HEK293 (cell line): ENCODE results near the gene IQCE.
"Not testable (repeated sequence)": the region's sequence is repeated elsewhere in the genome, so short reads cannot be mapped to it uniquely, and the experiment has no call there.

Experiments used
- CTCF ChIA-PET: fragments of 350-600 bp; formaldehyde crosslinking; extraction: SDS; loops from one replicate; lab custom pipeline; 2021; ENCODE audit warnings: antibody characterized with exemption; lab: Yijun Ruan, JAX
- POLR2A ChIA-PET: fragments of 300-600 bp; formaldehyde crosslinking; extraction: SDS; loops from one replicate; lab custom pipeline; 2020; ENCODE audit warnings: antibody characterized with exemption, inconsistent platforms; lab: Yijun Ruan, JAX
- H3K27ac ChIP-seq: fragments of 200-500 bp; sonication (Bioruptor generic); 2 replicates; pipeline ENCODE4 v1.5.1; 2014; ENCODE audit warnings: low read depth, low read length, control low read depth, inconsistent platforms; ENCODE audit errors: extremely low read depth
- H3K36me3 ChIP-seq, 2 experiments: fragments of 200-500 bp in 1 of 2; sonication (Bioruptor generic) in 1 of 2; 1 replicate in 1 of 2; 2 replicates in 1 of 2; pipeline ENCODE4 v1.5.1; 2014 to 2017; ENCODE audit warnings: inconsistent platforms in 2 of 2, low read length in 2 of 2; ENCODE audit not compliant: control insufficient read depth in 2 of 2, insufficient read depth in 1 of 2
- H3K4me1 ChIP-seq: fragments of 200-500 bp; sonication (Bioruptor generic); 2 replicates; pipeline ENCODE4 v1.5.1; 2014; ENCODE audit warnings: mild to moderate bottlenecking, low read length, inconsistent platforms; ENCODE audit not compliant: control insufficient read depth, insufficient read depth
- H3K4me3 ChIP-seq: 2 replicates; pipeline ENCODE4 v1.5.1; 2011; ENCODE audit warnings: low read depth, mild to moderate bottlenecking, control low read depth, low read length, moderate library complexity
- H3K9me3 ChIP-seq: fragments of 200-500 bp; sonication (Bioruptor generic); 2 replicates; pipeline ENCODE4 v1.5.1; 2014; ENCODE audit warnings: low read depth, low read length, inconsistent platforms; ENCODE audit not compliant: control insufficient read depth, insufficient read depth
- GFI1B ChIP-seq: fragments of 450-650 bp; formaldehyde crosslinking; IDR thresholded peaks from 2 replicates; pipeline ENCODE4 v1.5.1; 2016; ENCODE audit warnings: missing biosample characterization, missing genetic modification characterization
- HOXD13 ChIP-seq: sonication (generic); formaldehyde crosslinking; IDR thresholded peaks from 2 replicates; pipeline ENCODE4 v1.8.0; 2022; ENCODE audit warnings: missing genetic modification reagents, borderline replicate concordance
- OVOL3 ChIP-seq: fragments of 450-650 bp; formaldehyde crosslinking; IDR thresholded peaks from 2 replicates; pipeline ENCODE4 v1.5.1; 2016; ENCODE audit warnings: missing biosample characterization, missing genetic modification characterization
- PRDM4 ChIP-seq: fragments of 450-650 bp; formaldehyde crosslinking; IDR thresholded peaks from 2 replicates; pipeline ENCODE4 v1.5.1; 2017; ENCODE audit warnings: missing biosample characterization, missing genetic modification characterization
- RBAK ChIP-seq: fragments of 450-650 bp; formaldehyde crosslinking; IDR thresholded peaks from 2 replicates; pipeline ENCODE4 v1.5.1; 2016; ENCODE audit warnings: missing biosample characterization, missing genetic modification characterization
- ZBTB20 ChIP-seq: fragments of 450-650 bp; formaldehyde crosslinking; IDR thresholded peaks from 2 replicates; pipeline ENCODE4 v1.5.1; 2016; ENCODE audit warnings: missing biosample characterization, missing genetic modification characterization
- ZBTB6 ChIP-seq: fragments of 450-650 bp; formaldehyde crosslinking; IDR thresholded peaks from 2 replicates; pipeline ENCODE4 v1.5.1; 2017; ENCODE audit warnings: missing biosample characterization, missing genetic modification characterization
- ZNF2 ChIP-seq: fragments of 450-650 bp; formaldehyde crosslinking; IDR thresholded peaks from 2 replicates; pipeline ENCODE4 v1.5.1; 2016; ENCODE audit warnings: missing biosample characterization, missing genetic modification characterization
- ZNF23 ChIP-seq: fragments of 450-650 bp; formaldehyde crosslinking; IDR thresholded peaks from 2 replicates; pipeline ENCODE4 v1.5.1; 2016; ENCODE audit warnings: missing biosample characterization, missing genetic modification characterization, borderline replicate concordance
- ZNF280C ChIP-seq: fragments of 450-650 bp; formaldehyde crosslinking; IDR thresholded peaks from 2 replicates; pipeline ENCODE4 v1.5.1; 2016; ENCODE audit warnings: missing biosample characterization, missing genetic modification characterization
- ZNF426 ChIP-seq: fragments of 450-650 bp; formaldehyde crosslinking; IDR thresholded peaks from 2 replicates; pipeline ENCODE4 v1.5.1; 2017; ENCODE audit warnings: missing biosample characterization, missing genetic modification characterization, mild to moderate bottlenecking, inconsistent platforms, moderate library complexity
- ZNF529 ChIP-seq: fragments of 450-650 bp; formaldehyde crosslinking; IDR thresholded peaks from 2 replicates; pipeline ENCODE4 v1.5.1; 2017; ENCODE audit warnings: missing genetic modification characterization, missing biosample characterization; ENCODE audit not compliant: insufficient replicate concordance
- ZNF549 ChIP-seq: fragments of 450-650 bp; IDR thresholded peaks from 2 replicates; pipeline ENCODE4 v1.5.1; 2018; ENCODE audit warnings: missing biosample characterization, missing genetic modification characterization, mild to moderate bottlenecking, inconsistent platforms, moderate library complexity
- ZNF585B ChIP-seq: fragments of 450-650 bp; formaldehyde crosslinking; IDR thresholded peaks from 2 replicates; pipeline ENCODE4 v1.5.1; 2016; ENCODE audit warnings: missing biosample characterization, missing genetic modification characterization
- ZNF629 ChIP-seq: fragments of 450-650 bp; formaldehyde crosslinking; IDR thresholded peaks from 2 replicates; pipeline ENCODE4 v1.5.1; 2017; ENCODE audit warnings: missing biosample characterization, missing genetic modification characterization
- ZNF654 ChIP-seq: fragments of 450-650 bp; formaldehyde crosslinking; IDR thresholded peaks from 2 replicates; pipeline ENCODE4 v1.5.1; 2016; ENCODE audit warnings: low read depth, missing biosample characterization, missing genetic modification characterization
- ZNF670 ChIP-seq: fragments of 450-650 bp; formaldehyde crosslinking; IDR thresholded peaks from 2 replicates; pipeline ENCODE4 v1.5.1; 2016; ENCODE audit warnings: missing biosample characterization, missing genetic modification characterization, low read depth
- TF ChIP-seq, protein P1 (sequence below): fragments of 450-650 bp; formaldehyde crosslinking; IDR thresholded peaks from 2 replicates; pipeline ENCODE4 v1.5.1; 2016; ENCODE audit warnings: missing biosample characterization, missing genetic modification characterization
- TF ChIP-seq, protein P2 (sequence below): fragments of 450-650 bp; formaldehyde crosslinking; IDR thresholded peaks from 2 replicates; pipeline ENCODE4 v1.5.1; 2016; ENCODE audit warnings: missing biosample characterization, missing genetic modification characterization

IQCE gene

GRCh38 chr7:2587778-2588177 lies 29.0 kb downstream of the IQCE start (continued):
- TF ChIP-seq ZBTB6 (tag by site-specific recombination) (no peak), ZNF426 (no peak), ZNF529 (no peak), PRDM4 (tag by site-specific recombination) (no peak)

GRCh38 chr7:2589341-2589740 lies 30.6 kb downstream of the IQCE start:
- Histone ChIP-seq H3K36me3 (peaks cover 0 to 62% of the 10 kb centered on the region in 2 experiments; a peak in 2 of 3 replicates), H3K9me3 (no peaks in the 10 kb centered on the region), H3K4me1 (no peaks in the 10 kb centered on the region), H3K27ac (no peak overlapping the region), H3K4me3 (no peak overlapping the region)
- ChIA-PET CTCF (interaction anchor here (0.6 kb wide), 1 partner anchor 20 kb away, joined by 4 read pairs; no protein-coding TSS in a partner anchor), POLR2A (no interaction called here)
- TF ChIP-seq ZNF629 (no peak), RBAK (no peak), ZNF280C (no peak), ZNF585B (tag by site-specific recombination) (no peak), ZNF654 (tag by site-specific recombination) (no peak), OVOL3 (no peak)
- TF ChIP-seq, protein P1, sequence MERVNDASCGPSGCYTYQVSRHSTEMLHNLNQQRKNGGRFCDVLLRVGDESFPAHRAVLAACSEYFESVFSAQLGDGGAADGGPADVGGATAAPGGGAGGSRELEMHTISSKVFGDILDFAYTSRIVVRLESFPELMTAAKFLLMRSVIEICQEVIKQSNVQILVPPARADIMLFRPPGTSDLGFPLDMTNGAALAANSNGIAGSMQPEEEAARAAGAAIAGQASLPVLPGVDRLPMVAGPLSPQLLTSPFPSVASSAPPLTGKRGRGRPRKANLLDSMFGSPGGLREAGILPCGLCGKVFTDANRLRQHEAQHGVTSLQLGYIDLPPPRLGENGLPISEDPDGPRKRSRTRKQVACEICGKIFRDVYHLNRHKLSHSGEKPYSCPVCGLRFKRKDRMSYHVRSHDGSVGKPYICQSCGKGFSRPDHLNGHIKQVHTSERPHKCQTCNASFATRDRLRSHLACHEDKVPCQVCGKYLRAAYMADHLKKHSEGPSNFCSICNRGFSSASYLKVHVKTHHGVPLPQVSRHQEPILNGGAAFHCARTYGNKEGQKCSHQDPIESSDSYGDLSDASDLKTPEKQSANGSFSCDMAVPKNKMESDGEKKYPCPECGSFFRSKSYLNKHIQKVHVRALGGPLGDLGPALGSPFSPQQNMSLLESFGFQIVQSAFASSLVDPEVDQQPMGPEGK: no peak

DNA sequence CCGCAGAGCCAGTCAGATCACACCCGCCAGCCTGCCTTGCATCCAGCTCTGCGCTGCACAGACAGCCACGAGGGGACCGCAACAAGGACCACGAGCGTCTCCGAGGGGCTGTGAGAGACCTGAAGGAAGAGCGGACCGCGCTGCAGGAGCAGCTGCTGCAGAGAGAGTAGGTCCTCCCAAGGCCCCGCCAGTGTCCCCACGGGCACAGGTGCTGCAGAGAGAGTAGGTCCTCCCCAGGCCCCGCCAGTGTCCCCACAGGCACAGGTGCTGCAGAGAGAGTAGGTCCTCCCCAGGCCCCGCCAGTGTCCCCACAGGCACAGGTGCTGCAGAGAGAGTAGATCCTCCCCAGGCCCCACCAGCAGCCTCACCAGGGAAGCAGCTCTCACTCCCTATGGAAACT lies 31.2 kb downstream of the IQCE start:
- H3K4me3 ChIP-seq, H3K9me3 ChIP-seq, H3K27ac ChIP-seq, POLR2A ChIA-PET, H3K4me1 ChIP-seq: not testable (repeated sequence)
- CTCF ChIA-PET: interaction anchor here (0.6 kb wide), 1 partner anchor 19 kb away, joined by 4 read pairs; no protein-coding TSS in a partner anchor
- H3K36me3 ChIP-seq: peaks cover 0 to 65% of the 10 kb centered on the region in 2 experiments; a peak in 2 of 3 replicates

GRCh38 chr7:2592375-2592865 lies 33.6 kb downstream of the IQCE start:
- CTCF ChIA-PET: interaction anchor here (0.7 kb wide), 1 partner anchor 148 kb away, joined by 4 read pairs; no protein-coding TSS in a partner anchor
- no peak overlapping the region for H3K4me3 ChIP-seq
- POLR2A ChIA-PET: no interaction called here
- H3K4me1 ChIP-seq: no peaks in the 10 kb centered on the region
- no peaks in the 10 kb centered on the region for H3K9me3 ChIP-seq
- peaks cover 0 to 64% of the 10 kb centered on the region in 2 experiments; a peak in 2 of 3 replicates for H3K36me3 ChIP-seq
- H3K27ac ChIP-seq: no peak overlapping the region
- TF ChIP-seq ZNF670: no peak
- TF ChIP-seq HOXD13 (CRISPR knock-in tag): no peak
- TF ChIP-seq ZNF2 (tag by site-specific recombination): no peak
- TF ChIP-seq ZNF23 (tag by site-specific recombination): no peak
- TF ChIP-seq, protein P2, sequence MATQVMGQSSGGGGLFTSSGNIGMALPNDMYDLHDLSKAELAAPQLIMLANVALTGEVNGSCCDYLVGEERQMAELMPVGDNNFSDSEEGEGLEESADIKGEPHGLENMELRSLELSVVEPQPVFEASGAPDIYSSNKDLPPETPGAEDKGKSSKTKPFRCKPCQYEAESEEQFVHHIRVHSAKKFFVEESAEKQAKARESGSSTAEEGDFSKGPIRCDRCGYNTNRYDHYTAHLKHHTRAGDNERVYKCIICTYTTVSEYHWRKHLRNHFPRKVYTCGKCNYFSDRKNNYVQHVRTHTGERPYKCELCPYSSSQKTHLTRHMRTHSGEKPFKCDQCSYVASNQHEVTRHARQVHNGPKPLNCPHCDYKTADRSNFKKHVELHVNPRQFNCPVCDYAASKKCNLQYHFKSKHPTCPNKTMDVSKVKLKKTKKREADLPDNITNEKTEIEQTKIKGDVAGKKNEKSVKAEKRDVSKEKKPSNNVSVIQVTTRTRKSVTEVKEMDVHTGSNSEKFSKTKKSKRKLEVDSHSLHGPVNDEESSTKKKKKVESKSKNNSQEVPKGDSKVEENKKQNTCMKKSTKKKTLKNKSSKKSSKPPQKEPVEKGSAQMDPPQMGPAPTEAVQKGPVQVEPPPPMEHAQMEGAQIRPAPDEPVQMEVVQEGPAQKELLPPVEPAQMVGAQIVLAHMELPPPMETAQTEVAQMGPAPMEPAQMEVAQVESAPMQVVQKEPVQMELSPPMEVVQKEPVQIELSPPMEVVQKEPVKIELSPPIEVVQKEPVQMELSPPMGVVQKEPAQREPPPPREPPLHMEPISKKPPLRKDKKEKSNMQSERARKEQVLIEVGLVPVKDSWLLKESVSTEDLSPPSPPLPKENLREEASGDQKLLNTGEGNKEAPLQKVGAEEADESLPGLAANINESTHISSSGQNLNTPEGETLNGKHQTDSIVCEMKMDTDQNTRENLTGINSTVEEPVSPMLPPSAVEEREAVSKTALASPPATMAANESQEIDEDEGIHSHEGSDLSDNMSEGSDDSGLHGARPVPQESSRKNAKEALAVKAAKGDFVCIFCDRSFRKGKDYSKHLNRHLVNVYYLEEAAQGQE: no peak
- no peak for TF ChIP-seq ZBTB20 (tag by site-specific recombination)
- no peak for TF ChIP-seq GFI1B (tag by site-specific recombination)
- TF ChIP-seq ZNF549: no peak
